WTC11 (cell line): ENCODE results near the gene ZNRF1.

Experiments
- CTCF ChIP-seq: fragments of 200-600 bp; IDR thresholded peaks from 2 replicates; pipeline ENCODE4 v1.8.0; 2022; ENCODE audit warnings: antibody characterized with exemption
- FOXP4 ChIP-seq: sonication (generic); formaldehyde crosslinking; IDR thresholded peaks from 2 replicates; pipeline ENCODE4 v1.8.0; 2022; ENCODE audit warnings: mild to moderate bottlenecking, missing genetic modification reagents
- IRF1 ChIP-seq: sonication (generic); formaldehyde crosslinking; IDR thresholded peaks from 2 replicates; pipeline ENCODE4 v1.8.0; 2023; ENCODE audit warnings: missing genetic modification reagents
- MAX ChIP-seq: sonication (generic); formaldehyde crosslinking; IDR thresholded peaks from 2 replicates; pipeline ENCODE4 v1.8.0; 2022; ENCODE audit warnings: mild to moderate bottlenecking, missing genetic modification reagents
- MXD4 ChIP-seq: fragments of 250-450 bp; sonication (Bioruptor Pico); IDR thresholded peaks from 2 replicates; pipeline ENCODE4 v1.8.0; 2021; ENCODE audit warnings: mild to moderate bottlenecking, moderate library complexity, borderline replicate concordance
- NFYB ChIP-seq: sonication (generic); formaldehyde crosslinking; conservative IDR thresholded peaks from 2 replicates; pipeline ENCODE4 v1.8.0; 2022; ENCODE audit warnings: low read depth, missing genetic modification reagents
- PRRX2 ChIP-seq: fragments of 250-450 bp; sonication (Bioruptor Pico); IDR thresholded peaks from 2 replicates; pipeline ENCODE4 v1.8.0; 2021; ENCODE audit warnings: mild to moderate bottlenecking
- TEAD4 ChIP-seq: sonication (generic); formaldehyde crosslinking; IDR thresholded peaks from 2 replicates; pipeline ENCODE4 v1.8.0; 2022; ENCODE audit warnings: mild to moderate bottlenecking, missing genetic modification reagents
- ZNF232 ChIP-seq: sonication (generic); formaldehyde crosslinking; IDR thresholded peaks from 2 replicates; pipeline ENCODE4 v1.8.0; 2022; ENCODE audit warnings: mild to moderate bottlenecking, missing genetic modification reagents
- ZNF263 ChIP-seq: sonication (generic); formaldehyde crosslinking; IDR thresholded peaks from 2 replicates; pipeline ENCODE4 v1.8.1; 2022; ENCODE audit warnings: low read depth, mild to moderate bottlenecking, moderate library complexity, missing genetic modification reagents
- ZNF512 ChIP-seq: sonication (generic); formaldehyde crosslinking; IDR thresholded peaks from 2 replicates; pipeline ENCODE4 v1.8.1; 2022; ENCODE audit warnings: missing genetic modification reagents, borderline replicate concordance

GRCh38 chr16:75038036-75038858 lies 39.4 kb downstream of the ZNRF1 start:
- TF ChIP-seq MXD4 (CRISPR knock-in tag) (no peak), CTCF (no peak), FOXP4 (CRISPR knock-in tag) (no peak), ZNF512 (CRISPR knock-in tag) (no peak), MAX (CRISPR knock-in tag) (no peak), ZNF263 (no peak), NFYB (no peak), ZNF232 (no peak), TEAD4 (CRISPR knock-in tag) (no peak), PRRX2 (CRISPR knock-in tag) (no peak), IRF1 (CRISPR knock-in tag) (no peak)
